Panc1 (cell line): Measurements from ENCODE around the gene KIAA1671. TPM values are rescaled to one million over a fixed set of nuclear protein-coding genes. Genes with fewer than 3 reads are reported as not detected.

ENCODE experiments used
- ATAC-seq: fragments of 200-7000 bp; cut with Tn5 transposase; 2 replicates; pipeline ENCODE4 v1.9.1; 2020; ENCODE audit warnings: mild to moderate bottlenecking, moderate library complexity
- BruUV-seq: library from RNA; stranded (reverse); fragments of 400-500 nt; replicated peaks from 2 replicates; lab custom pipeline; 2021; lab: Mats Ljungman, UMichigan
- CTCF ChIA-PET: fragments of 300-600 bp; sonication (Branson Sonifier 250); formaldehyde crosslinking; loops from one replicate; lab custom pipeline; 2022; ENCODE audit warnings: antibody characterized with exemption; lab: Charles Lee
- POLR2A ChIA-PET: fragments of 300-600 bp; sonication (Branson Sonifier 250); formaldehyde crosslinking; loops from one replicate; lab custom pipeline; 2022; ENCODE audit warnings: antibody characterized with exemption; lab: Charles Lee
- DNase-seq: peaks from one replicate; pipeline ENCODE4 v3.0.0-alpha.2; 2010; ENCODE audit warnings: low read depth, low spot score
- H3K27ac ChIP-seq: 2 replicates; pipeline ENCODE4 v1.5.1; 2011; ENCODE audit warnings: mild to moderate bottlenecking, low read length, inconsistent platforms
- H3K27me3 ChIP-seq: fragments of 200-500 bp; sonication (Bioruptor generic); 2 replicates; pipeline ENCODE4 v1.6.0; 2014; ENCODE audit warnings: low read length, inconsistent platforms; ENCODE audit not compliant: control insufficient read depth, insufficient read depth
- H3K36me3 ChIP-seq: fragments of 200-500 bp; sonication (Bioruptor generic); 2 replicates; pipeline ENCODE4 v1.5.1; 2014; ENCODE audit warnings: inconsistent platforms, mild to moderate bottlenecking, low read length, moderate library complexity; ENCODE audit not compliant: control insufficient read depth, insufficient read depth
- H3K4me1 ChIP-seq: 2 replicates; pipeline ENCODE4 v1.5.1; 2011; ENCODE audit warnings: inconsistent platforms, mild to moderate bottlenecking, low read length, moderate library complexity; ENCODE audit not compliant: control insufficient read depth, insufficient read depth
- H3K4me3 ChIP-seq, 2 experiments: 2 replicates each; pipeline ENCODE4 v1.5.1; 2011 to 2012; ENCODE audit warnings: low read depth in 2 of 2, low read length in 2 of 2, mild to moderate bottlenecking in 2 of 2, inconsistent platforms in 1 of 2, moderate library complexity in 1 of 2
- H3K9me3 ChIP-seq: fragments of 200-500 bp; sonication (Bioruptor generic); 2 replicates; pipeline ENCODE4 v1.5.1; 2014; ENCODE audit warnings: low read depth, mild to moderate bottlenecking, inconsistent platforms, low read length, moderate library complexity; ENCODE audit not compliant: control insufficient read depth, insufficient read depth
- POLR2AphosphoS5 ChIP-seq: IDR thresholded peaks from 2 replicates; pipeline ENCODE4 v1.6.1; 2012; ENCODE audit warnings: mild to moderate bottlenecking, low read depth, low read length, moderate library complexity
- SIN3A ChIP-seq: IDR thresholded peaks from 2 replicates; pipeline ENCODE4 v1.6.1; 2012; ENCODE audit warnings: low read depth, mild to moderate bottlenecking, low read length, moderate library complexity, borderline replicate concordance; ENCODE audit not compliant: insufficient read depth
- TCF7L2 ChIP-seq: IDR thresholded peaks from 2 replicates; pipeline ENCODE4 v1.6.1; 2011; ENCODE audit warnings: mild to moderate bottlenecking, low read depth, low read length, inconsistent platforms
- in situ Hi-C: cut with HindIII; loops from 2 replicates; pipeline ENCODE4 v1.10.0; 2016; ENCODE audit warnings: low sequenced_read_pairs, low pct_unique_long_range_greater_than_20kb
- intact Hi-C: fragments of 100-400 bp; cut with micrococcal nuclease; formaldehyde crosslinking; loops from one replicate; pipeline ENCODE4 v1.10.0; 2022; ENCODE audit not compliant: unreplicated experiment
- total RNA-seq: library from RNA; stranded (reverse); gene quantifications from one replicate; pipeline ENCODE4 v1.2.1, GENCODE V29; 2021; ENCODE audit not compliant: unreplicated experiment
- TF ChIP-seq, protein P1 (sequence below): fragments of 450-650 bp; IDR thresholded peaks from 2 replicates; pipeline ENCODE4 v1.5.1; 2017; ENCODE audit warnings: mild to moderate bottlenecking
- TF ChIP-seq, protein P2 (sequence below), 2 experiments: IDR thresholded peaks; 2 replicates each; pipeline ENCODE4 v1.6.1; 2011 to 2012; ENCODE audit warnings: low read depth in 2 of 2, control low read depth in 1 of 2, low read length in 1 of 2, mild to moderate bottlenecking in 1 of 2, moderate library complexity in 1 of 2; ENCODE audit not compliant: insufficient read depth in 1 of 2

Gene KIAA1671
- total RNA-seq, 1 experiment from 2014 or later, result 48.1 TPM

GRCh38 chr22:25023879-25024278 is 71.4 kb downstream of the KIAA1671 start:
- Histone ChIP-seq H3K9me3 (no peaks in the 10 kb centered on the region), H3K4me1 (peaks cover 18% of the 10 kb centered on the region), H3K36me3 (no peaks in the 10 kb centered on the region), H3K4me3 (no peak overlapping the region), H3K27ac (no peak overlapping the region), H3K27me3 (no peaks in the 10 kb centered on the region)
- in situ Hi-C loops, result no loop called here
- CTCF ChIA-PET, result no interaction called here
- DNase-seq (no peak), ATAC-seq (no peak)
- TF ChIP-seq, protein P1, sequence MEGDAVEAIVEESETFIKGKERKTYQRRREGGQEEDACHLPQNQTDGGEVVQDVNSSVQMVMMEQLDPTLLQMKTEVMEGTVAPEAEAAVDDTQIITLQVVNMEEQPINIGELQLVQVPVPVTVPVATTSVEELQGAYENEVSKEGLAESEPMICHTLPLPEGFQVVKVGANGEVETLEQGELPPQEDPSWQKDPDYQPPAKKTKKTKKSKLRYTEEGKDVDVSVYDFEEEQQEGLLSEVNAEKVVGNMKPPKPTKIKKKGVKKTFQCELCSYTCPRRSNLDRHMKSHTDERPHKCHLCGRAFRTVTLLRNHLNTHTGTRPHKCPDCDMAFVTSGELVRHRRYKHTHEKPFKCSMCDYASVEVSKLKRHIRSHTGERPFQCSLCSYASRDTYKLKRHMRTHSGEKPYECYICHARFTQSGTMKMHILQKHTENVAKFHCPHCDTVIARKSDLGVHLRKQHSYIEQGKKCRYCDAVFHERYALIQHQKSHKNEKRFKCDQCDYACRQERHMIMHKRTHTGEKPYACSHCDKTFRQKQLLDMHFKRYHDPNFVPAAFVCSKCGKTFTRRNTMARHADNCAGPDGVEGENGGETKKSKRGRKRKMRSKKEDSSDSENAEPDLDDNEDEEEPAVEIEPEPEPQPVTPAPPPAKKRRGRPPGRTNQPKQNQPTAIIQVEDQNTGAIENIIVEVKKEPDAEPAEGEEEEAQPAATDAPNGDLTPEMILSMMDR, result no peak
- TF ChIP-seq POLR2AphosphoS5, result no peak
- BruUV-seq, result no TSS peak
- POLR2A ChIA-PET, result no interaction called here
- intact Hi-C loops, result no loop called here

DNA sequence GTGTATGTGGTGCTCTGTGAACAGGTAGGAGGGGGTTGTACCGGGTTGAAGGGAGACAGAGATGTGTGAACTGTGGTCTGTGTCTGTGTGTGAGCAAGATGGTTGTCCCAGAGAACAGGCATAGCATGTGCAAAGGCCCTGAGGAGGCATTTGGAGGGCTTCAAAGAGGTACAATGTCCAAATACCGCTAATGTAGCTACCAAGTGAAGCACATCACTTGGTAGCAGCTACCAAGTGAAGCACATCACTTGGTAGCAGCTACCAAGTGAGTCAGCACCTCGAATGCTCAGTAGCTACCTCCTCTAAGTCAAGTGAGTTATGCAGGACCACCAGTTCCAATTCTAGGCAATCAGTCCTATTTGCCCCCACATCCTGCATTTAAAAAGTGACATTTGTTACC is 72.4 kb downstream of the KIAA1671 start:
- POLR2A ChIA-PET, result no interaction called here
- BruUV-seq, result no TSS peak
- DNase-seq, result no peak
- in situ Hi-C loops, result no loop called here
- Histone ChIP-seq H3K27me3 (no peaks in the 10 kb centered on the region), H3K4me3 (no peak overlapping the region), H3K9me3 (no peaks in the 10 kb centered on the region), H3K27ac (no peak overlapping the region), H3K36me3 (no peaks in the 10 kb centered on the region), H3K4me1 (peaks cover 18% of the 10 kb centered on the region)
- no peak for ATAC-seq
- CTCF ChIA-PET, result no interaction called here
- intact Hi-C loops, result loop anchor here (5.0 kb wide), 1 partner anchor 73 kb away; the partner anchor contains the start of gene KIAA1671
- no peak for TF ChIP-seq SIN3A
- no peak for TF ChIP-seq TCF7L2
- no peak for TF ChIP-seq POLR2AphosphoS5
- TF ChIP-seq, protein P1, result no peak
- TF ChIP-seq, protein P2, sequence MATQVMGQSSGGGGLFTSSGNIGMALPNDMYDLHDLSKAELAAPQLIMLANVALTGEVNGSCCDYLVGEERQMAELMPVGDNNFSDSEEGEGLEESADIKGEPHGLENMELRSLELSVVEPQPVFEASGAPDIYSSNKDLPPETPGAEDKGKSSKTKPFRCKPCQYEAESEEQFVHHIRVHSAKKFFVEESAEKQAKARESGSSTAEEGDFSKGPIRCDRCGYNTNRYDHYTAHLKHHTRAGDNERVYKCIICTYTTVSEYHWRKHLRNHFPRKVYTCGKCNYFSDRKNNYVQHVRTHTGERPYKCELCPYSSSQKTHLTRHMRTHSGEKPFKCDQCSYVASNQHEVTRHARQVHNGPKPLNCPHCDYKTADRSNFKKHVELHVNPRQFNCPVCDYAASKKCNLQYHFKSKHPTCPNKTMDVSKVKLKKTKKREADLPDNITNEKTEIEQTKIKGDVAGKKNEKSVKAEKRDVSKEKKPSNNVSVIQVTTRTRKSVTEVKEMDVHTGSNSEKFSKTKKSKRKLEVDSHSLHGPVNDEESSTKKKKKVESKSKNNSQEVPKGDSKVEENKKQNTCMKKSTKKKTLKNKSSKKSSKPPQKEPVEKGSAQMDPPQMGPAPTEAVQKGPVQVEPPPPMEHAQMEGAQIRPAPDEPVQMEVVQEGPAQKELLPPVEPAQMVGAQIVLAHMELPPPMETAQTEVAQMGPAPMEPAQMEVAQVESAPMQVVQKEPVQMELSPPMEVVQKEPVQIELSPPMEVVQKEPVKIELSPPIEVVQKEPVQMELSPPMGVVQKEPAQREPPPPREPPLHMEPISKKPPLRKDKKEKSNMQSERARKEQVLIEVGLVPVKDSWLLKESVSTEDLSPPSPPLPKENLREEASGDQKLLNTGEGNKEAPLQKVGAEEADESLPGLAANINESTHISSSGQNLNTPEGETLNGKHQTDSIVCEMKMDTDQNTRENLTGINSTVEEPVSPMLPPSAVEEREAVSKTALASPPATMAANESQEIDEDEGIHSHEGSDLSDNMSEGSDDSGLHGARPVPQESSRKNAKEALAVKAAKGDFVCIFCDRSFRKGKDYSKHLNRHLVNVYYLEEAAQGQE (IDR thresholded peaks at IDR 0.05; ENCODE audit: insufficient read depth in 1 of 2, low read depth in 2 of 2, low read length in 1 of 2), result no peak
